Fibroblast of skin of left quadriceps (primary cell): ENCODE measurements around the gene GDF7.
A peak's percentile ranks its signal among the peaks of the same experiment; 100 is the strongest.

Experiments used
- DNase-seq, 2 experiments: peaks; one replicate each; pipeline ENCODE4 v3.0.0-alpha.2; 2013; ENCODE audit warnings: low read depth in 2 of 2

Gene GDF7

GRCh38 chr2:20673686-20674308 lies 6.9 kb downstream of the GDF7 start:
- DNase-seq, result no peak

- no peak for DNase-seq
Observed at GRCh38 chr2:20674309-20674965, 7.5 kb downstream of the GDF7 start.

GRCh38 chr2:20674974-20675679 lies 8.2 kb downstream of the GDF7 start:
- peak; percentile 14 to 18 for DNase-seq

GRCh38 chr2:20675701-20676352 lies 8.9 kb downstream of the GDF7 start:
- DNase-seq, result no peak

GRCh38 chr2:20676353-20677215 lies 9.6 kb downstream of the GDF7 start:
- no peak for DNase-seq

- no peak for DNase-seq
Observed at GRCh38 chr2:20677301-20678085, 10.5 kb downstream of the GDF7 start.

GRCh38 chr2:20678086-20678395 lies 11.1 kb downstream of the GDF7 start:
- DNase-seq, result no peak

GRCh38 chr2:20678780-20679179 lies 11.8 kb downstream of the GDF7 start:
- no peak for DNase-seq

- DNase-seq, result no peak
Observed at GRCh38 chr2:20680744-20681375, 13.9 kb downstream of the GDF7 start.

- DNase-seq, result no peak
Observed at GRCh38 chr2:20682167-20682920, 15.4 kb downstream of the GDF7 start.

- DNase-seq, result no peak
Observed at GRCh38 chr2:20684581-20685063, 17.7 kb downstream of the GDF7 start.

- no peak for DNase-seq
Observed at GRCh38 chr2:20687260-20687832, 20.4 kb downstream of the GDF7 start.

GRCh38 chr2:20689428-20690264 lies 22.7 kb downstream of the GDF7 start:
- no peak for DNase-seq

GRCh38 chr2:20691076-20691734 lies 24.3 kb downstream of the GDF7 start:
- no peak for DNase-seq

GRCh38 chr2:20692081-20692480 lies 25.1 kb downstream of the GDF7 start:
- no peak for DNase-seq

GRCh38 chr2:20693317-20693716 lies 26.4 kb downstream of the GDF7 start:
- DNase-seq, result no peak

GRCh38 chr2:20696366-20696765 lies 29.4 kb downstream of the GDF7 start:
- DNase-seq, result no peak
